Measurements from ENCODE around the gene POLR2E. TPM values are rescaled to one million over a fixed set of nuclear protein-coding genes. Genes with fewer than 3 reads are reported as not detected.
A peak's percentile ranks its signal among the peaks of the same experiment; 100 is the strongest.

The POLR2E gene
- total and polyA plus RNA-seq, 9 of the 15 experiments (the other 6 are each of a cell fraction or from before 2014, with no cell fraction given) = 3.4 to 413 (median 244) TPM

GRCh38 chr19:1073063-1073955 is 21.9 kb downstream of the POLR2E start:
- ChIA-PET POLR2A (interaction anchor here (0.7 to 0.8 kb wide), 3 partner anchors 8 to 202 kb away, joined by 3 to 4 read pairs (median 4); partner anchors contain the start of gene FAM174C), CTCF (ENCODE audit: low intra/inter-chr PET ratio) (no interaction called here)
- peak; percentile 53 for ATAC-seq
- peak; percentile 58 to 85 (median 64) for DNase-seq (ENCODE audit: extremely low read depth in 1 of 4, low spot score in 3 of 4)
- Histone ChIP-seq H3K27me3 (ENCODE audit: control insufficient read depth in 2 of 2, insufficient read depth in 2 of 2, low read length in 2 of 2) (no peaks in the 10 kb centered on the region), H3K79me2 (ENCODE audit: control insufficient read depth, insufficient read depth, low read length) (no peaks in the 10 kb centered on the region), H3K4me1 (replicated peaks in 1 of 2; ENCODE audit: control insufficient read depth in 2 of 2, insufficient read depth in 2 of 2, low read length in 2 of 2) (peaks cover 32 to 72% of the 10 kb centered on the region in 2 experiments), H3K9ac (ENCODE audit: insufficient read depth in 1 of 2, low read depth in 2 of 2, low read length in 2 of 2) (peak overlapping the region in 1 of 2 experiments; percentile 89; a peak in 2 of 4 replicates), H3K27ac (ENCODE audit: extremely low read depth, low read depth, low read length) (peak overlapping the region; percentile 5; the same call in 1 of the 3 replicates), H3K9me1 (ENCODE audit: control insufficient read depth, insufficient read depth, low read length) (no peaks in the 10 kb centered on the region), H3K4me3 (no peak overlapping the region), H2AFZ (ENCODE audit: low read depth, low read length) (no peak overlapping the region), H3K36me3 (ENCODE audit: control insufficient read depth, insufficient read depth, low read length) (no peaks in the 10 kb centered on the region), H4K20me1 (replicated peaks; ENCODE audit: control insufficient read depth, insufficient read depth, low read length) (0 out of 2 replicates have a peak, but pooled peaks cover 3% of the 10 kb centered on the region), H3K9me3 (replicated peaks; ENCODE audit: control insufficient read depth, insufficient read depth, low read depth, low read length) (no peaks in the 10 kb centered on the region), H3K4me2 (ENCODE audit: insufficient read depth, low read length) (peak overlapping the region; percentile 34; the same call in 1 of the 2 replicates)
- peak; percentile 86 for FAIRE-seq
- no TSS peak for BruUV-seq (replicated peaks)
- WGBS (ENCODE audit: insufficient coverage, low coverage, missing lambda C conversion rate) = 28% methylated on average over 26 of the region's 30 CpGs
- in situ Hi-C loops (cut with MboI) (no loop called here), intact Hi-C loops (cut with micrococcal nuclease) (no loop called here)
- TF ChIP-seq EP300 (IDR thresholded peaks at IDR 0.05; ENCODE audit: low read length) (peak; percentile 59), ZBTB7A (IDR thresholded peaks at IDR 0.05; ENCODE audit: borderline replicate concordance, control insufficient read depth, low read depth, low read length) (peak; percentile 52; the same call in 1 of the 2 replicates), TRIM28 (IDR thresholded peaks at IDR 0.05) (no peak), NFE2 (IDR thresholded peaks at IDR 0.05; ENCODE audit: low read depth) (peak; percentile 55; the same call in 1 of the 2 replicates), L3MBTL2 (IDR thresholded peaks at IDR 0.05) (peak; percentile 75), MNT (conservative IDR thresholded peaks at IDR 0.05) (peak in 1 of 2 experiments; percentile 78; a peak in 2 of 4 replicates), ZBTB11 (CRISPR knock-in tag; IDR thresholded peaks at IDR 0.05) (peak in 1 of 3 experiments; percentile 36; a peak in 1 of 6 replicates), RBBP5 (IDR thresholded peaks at IDR 0.05; ENCODE audit: borderline replicate concordance, insufficient read depth, low read length, poor library complexity, severe bottlenecking) (peak; percentile 23), ZNF592 (IDR thresholded peaks at IDR 0.05) (peak; percentile 52), BHLHE40 (IDR thresholded peaks at IDR 0.05; ENCODE audit: low read length) (peak; percentile 98)

All from K562 (cell line).